Neutrophil (primary cell): ENCODE results near the gene PRKAA1.
"Not testable (repeated sequence)": the region's sequence is repeated elsewhere in the genome, so short reads cannot be mapped to it uniquely, and the experiment has no call there.

Experiments used
- H3K27ac ChIP-seq: fragments of 200-600 bp; sonication (generic); 2 replicates; pipeline ENCODE4 v1.5.1; 2016; ENCODE audit warnings: mild to moderate bottlenecking, moderate library complexity
- H3K27me3 ChIP-seq: fragments of 200-600 bp; sonication (generic); 2 replicates; pipeline ENCODE4 v1.6.0; 2016; ENCODE audit warnings: mild to moderate bottlenecking
- H3K36me3 ChIP-seq: fragments of 200-600 bp; sonication (generic); 2 replicates; pipeline ENCODE4 v1.5.1; 2017
- H3K4me1 ChIP-seq, 2 experiments: fragments of 200-600 bp in 1 of 2; sonication (generic) in 1 of 2; 1 replicate in 1 of 2; 2 replicates in 1 of 2; pipeline versions ENCODE4 v1.5.1 to v1.6.1; 2013 to 2016; ENCODE audit warnings: low read depth in 1 of 2, low read length in 1 of 2, mild to moderate bottlenecking in 1 of 2, moderate library complexity in 1 of 2; ENCODE audit not compliant: control insufficient read depth in 1 of 2, insufficient read depth in 1 of 2
- H3K4me3 ChIP-seq, 2 experiments: fragments of 200-600 bp in 1 of 2; sonication (generic) in 1 of 2; 1 replicate in 1 of 2; 2 replicates in 1 of 2; pipeline ENCODE4 v1.5.1; 2013 to 2016; ENCODE audit warnings: low read depth in 1 of 2, low read length in 1 of 2, mild to moderate bottlenecking in 1 of 2, moderate library complexity in 1 of 2
- H3K9me3 ChIP-seq: fragments of 200-600 bp; sonication (generic); 2 replicates; pipeline ENCODE4 v1.5.1; 2016
- CTCF ChIP-seq: fragments of 200-600 bp; sonication (generic); IDR thresholded peaks from 2 replicates; pipeline ENCODE4 v1.5.1; 2016; ENCODE audit warnings: antibody characterized with exemption

The PRKAA1 gene

GRCh38 chr5:40714001-40714400, 84.2 kb downstream of the PRKAA1 start:
- no peaks in the 10 kb centered on the region for H3K27me3 ChIP-seq
- no peak overlapping the region for H3K27ac ChIP-seq
- no peaks in the 10 kb centered on the region for H3K9me3 ChIP-seq
- no peaks in the 10 kb centered on the region for H3K4me1 ChIP-seq
- TF ChIP-seq CTCF: no peak
- H3K36me3 ChIP-seq: peaks cover 22% of the 10 kb centered on the region
- no peak overlapping the region for H3K4me3 ChIP-seq

GRCh38 chr5:40710575-40710974, 87.6 kb downstream of the PRKAA1 start:
- not testable (repeated sequence) for H3K27ac ChIP-seq, H3K9me3 ChIP-seq, H3K4me3 ChIP-seq, H3K36me3 ChIP-seq, H3K4me1 ChIP-seq, H3K27me3 ChIP-seq
